Heart left ventricle (tissue), 16 donors: ENCODE measurements around the gene WASF3. TPM values are rescaled to one million over a fixed set of nuclear protein-coding genes. Genes with fewer than 3 reads are reported as not detected.

Source experiments
- ATAC-seq, 4 donors: fragments of 200-7000 bp; cut with Tn5 transposase; one replicate each; pipeline ENCODE4 v1.9.1; 2020 to 2022; ENCODE audit warnings: moderate library complexity in 4 of 4, mild to moderate bottlenecking in 3 of 4, moderate number of reproducible peaks in 1 of 4
- DNase-seq, 5 donors: peaks; one replicate each; pipeline ENCODE4 v3.0.0-alpha.2; 2020
- H3K27ac ChIP-seq, 12 donors: fragments of 200-600 bp; sonication (generic) in 4 of 12; one replicate each; pipeline versions ENCODE4 v1.5.0 to v1.8.0; 2016 to 2022; ENCODE audit warnings: mild to moderate bottlenecking in 2 of 12
- H3K27me3 ChIP-seq, 9 donors: fragments of 200-600 bp; sonication (generic) in 2 of 9; one replicate each; pipeline versions ENCODE4 v1.5.1 to v1.8.0; 2016 to 2022; ENCODE audit warnings: mild to moderate bottlenecking in 3 of 9
- H3K36me3 ChIP-seq, 9 donors: fragments of 200-600 bp; sonication (generic) in 2 of 9; one replicate each; pipeline versions ENCODE4 v1.5.0 to v1.8.0; 2018 to 2022; ENCODE audit warnings: mild to moderate bottlenecking in 2 of 9
- H3K4me1 ChIP-seq, 12 donors: fragments of 200-600 bp; sonication (generic) in 4 of 12; one replicate each; pipeline versions ENCODE4 v1.5.0 to v1.8.0; 2016 to 2022; ENCODE audit warnings: mild to moderate bottlenecking in 3 of 12
- H3K4me3 ChIP-seq, 12 donors: fragments of 200-600 bp; sonication (generic) in 4 of 12; one replicate each; pipeline versions ENCODE4 v1.5.0 to v1.8.0; 2017 to 2022; ENCODE audit warnings: mild to moderate bottlenecking in 9 of 12, moderate library complexity in 4 of 12
- H3K9me3 ChIP-seq, 12 donors: fragments of 200-600 bp; sonication (generic) in 4 of 12; one replicate each; pipeline versions ENCODE4 v1.5.0 to v1.8.0; 2016 to 2022; ENCODE audit warnings: mild to moderate bottlenecking in 1 of 12
- CTCF ChIP-seq, 12 donors: fragments of 200-600 bp; sonication (generic) in 4 of 12; IDR thresholded peaks; one replicate each; pipeline versions ENCODE4 v1.5.0 to v1.8.0; 2018 to 2022; ENCODE audit warnings: antibody characterized with exemption in 12 of 12, mild to moderate bottlenecking in 5 of 12
- POLR2A ChIP-seq, 2 donors: fragments of 450-650 bp; IDR thresholded peaks; one replicate each; pipeline ENCODE4 v1.6.1; 2017; ENCODE audit warnings: antibody characterized with exemption in 2 of 2, mild to moderate bottlenecking in 2 of 2, moderate library complexity in 2 of 2
- WGBS, 4 donors: extraction: QIAGEN DNeasy Blood & Tissue Kit in 2 of 4; methylation state at CpG; one replicate each; pipeline versions ENCODE4 v1.1.5 to v1.1.7; 2013 to 2018; 5-methylcytosine and 5-hydroxymethylcytosine counted together
- intact Hi-C, 10 donors: fragments of 100-400 bp; cut with DNase I; formaldehyde crosslinking; loops; one replicate each; pipeline versions ENCODE4 v1.11.1 to v1.14.2; 2022
- polyA plus RNA-seq, 2 donors: library from polyadenylated mRNA; stranded (reverse); fragments of 200-250 nt; gene quantifications; one replicate each; pipeline ENCODE4 v1.2.3, GENCODE V29; 2013
- total RNA-seq, 9 donors: library from RNA; depleted of rRNA in 2 of 9; stranded (reverse); fragments of >200 nt in 2 of 9; fragmentation: NEBNext Ultra II Directional in 3 of 9; extraction: Animal tissue kit (Norgen Biotek cat#: 25700) in 3 of 9; gene quantifications; one replicate each; pipeline versions ENCODE4 v1.1.0 to v1.2.4, GENCODE V29; 2016 to 2023
- donor health status: ischemic (EF 13 %, LVEDD 7.1; RV severe dilation, severe dysfunction).
- donor health status: healthy with polysubstance abuse.
- donor health status: DM: no; HTN: yes; CAD: no.
- donor health status: DM: no; HTN: no; CAD: no.
- donor health status: ischemic (EF 25% LVEDD 6.9; RV normal size, moderate dysfunction).
- donor health status: ischemic (EF 25% LVEDD 5.7; RV mildly dilated, moderate dysfunction).
- donor health status: healthy.
- donor health status: DM: yes; HTN: yes; CAD: no.
- donor health status: ischemic (EF 35%, LVEDD 5.7; RV mildly dilated, moderate dysfunction).
- donor health status: nonischemic (EF 11% LVEDD 7.7; RV severe dilation, severe dysfunction).
- donor health status: DM: yes; HTN: yes; CAD: no.
- donor health status: PGD.
- donor health status: ischemic (EF 29% LVEDD 5.4; RV normal size, mild dysfunction).
- donor health status: nonischemic (EF 23%, LVEDD 6.1; RV moderate dilation, normal function).

Gene WASF3
- total and polyA plus RNA-seq, 11 donors, result 3.4 to 14.9 (median 10.0) TPM

- H3K4me3 ChIP-seq, result no peak overlapping the region
- H3K27ac ChIP-seq, result no peak overlapping the region
- WGBS, 4 donors, result 91 to 95% (median 93%) methylated on average over 22 of the region's 22 CpGs
- intact Hi-C loops, result no loop called here
- DNase-seq (no peak), ATAC-seq (no peak)
- H3K27me3 ChIP-seq, result no peaks in the 10 kb centered on the region
- TF ChIP-seq CTCF (IDR thresholded peaks at IDR 0.05) (no peak), POLR2A (IDR thresholded peaks at IDR 0.05) (no peak)
- H3K4me1 ChIP-seq, result no peaks in the 10 kb centered on the region
- H3K36me3 ChIP-seq, result peaks cover 0 to 74% (median 35%) of the 10 kb centered on the region in 9 donors
- H3K9me3 ChIP-seq, result peaks cover 0 to 19% (median 7%) of the 10 kb centered on the region in 12 donors
Observed at GRCh38 chr13:26685606-26686005, 128.1 kb downstream of the WASF3 start.

GRCh38 chr13:26686285-26686684, 128.8 kb downstream of the WASF3 start:
- no peak overlapping the region for H3K4me3 ChIP-seq
- no peaks in the 10 kb centered on the region for H3K4me1 ChIP-seq
- H3K36me3 ChIP-seq, result peaks cover 0 to 71% (median 33%) of the 10 kb centered on the region in 9 donors
- 92 to 100% (median 97%) methylated on average over 2 of the region's 2 CpGs for WGBS, 4 donors
- H3K27ac ChIP-seq, result no peak overlapping the region
- no peak for DNase-seq
- peaks cover 0 to 26% (median 11%) of the 10 kb centered on the region in 12 donors for H3K9me3 ChIP-seq
- no peak for TF ChIP-seq CTCF (IDR thresholded peaks at IDR 0.05)
- TF ChIP-seq POLR2A (IDR thresholded peaks at IDR 0.05), result no peak
- no peak for ATAC-seq
- no peaks in the 10 kb centered on the region for H3K27me3 ChIP-seq
- intact Hi-C loops, result no loop called here

GRCh38 chr13:26688286-26688685, 130.8 kb downstream of the WASF3 start:
- DNase-seq, result no peak
- Histone ChIP-seq H3K4me1 (no peaks in the 10 kb centered on the region), H3K4me3 (no peak overlapping the region), H3K36me3 (peaks cover 0 to 51% (median 20%) of the 10 kb centered on the region in 9 donors), H3K27me3 (no peaks in the 10 kb centered on the region), H3K9me3 (peaks cover 0 to 31% (median 11%) of the 10 kb centered on the region in 12 donors), H3K27ac (no peak overlapping the region)
- no peak for ATAC-seq
- WGBS, 4 donors, result 90 to 95% (median 93%) methylated on average over 8 of the region's 8 CpGs
- intact Hi-C loops, result no loop called here
- TF ChIP-seq POLR2A (IDR thresholded peaks at IDR 0.05), result no peak
- TF ChIP-seq CTCF (IDR thresholded peaks at IDR 0.05), result no peak

- WGBS, 4 donors, result 95 to 96% (median 95%) methylated on average over 4 of the region's 4 CpGs
- Histone ChIP-seq H3K36me3 (peaks cover 0 to 46% (median 17%) of the 10 kb centered on the region in 9 donors), H3K4me3 (no peak overlapping the region), H3K9me3 (peaks cover 0 to 31% (median 11%) of the 10 kb centered on the region in 12 donors), H3K27me3 (no peaks in the 10 kb centered on the region), H3K4me1 (no peaks in the 10 kb centered on the region), H3K27ac (no peak overlapping the region)
- no peak for DNase-seq
- ATAC-seq, result no peak
- intact Hi-C loops, result no loop called here
- TF ChIP-seq CTCF (IDR thresholded peaks at IDR 0.05) (no peak), POLR2A (IDR thresholded peaks at IDR 0.05) (no peak)
Observed at GRCh38 chr13:26688980-26689379, 131.5 kb downstream of the WASF3 start.
